GM19468 (cell line): ENCODE results near the gene OR13F1.
"Not testable (repeated sequence)": the region's sequence is repeated elsewhere in the genome, so short reads cannot be mapped to it uniquely, and the experiment has no call there.

Experiments
- ATAC-seq: cut with Tn5 transposase; IDR thresholded peaks from one replicate; pipeline ENCODE4 v1.9.1; 2021; ENCODE audit warnings: mild to moderate bottlenecking, moderate library complexity, moderate number of reproducible peaks; ENCODE audit not compliant: unreplicated experiment; ENCODE audit errors: extremely low read depth

OR13F1 gene, protein sequence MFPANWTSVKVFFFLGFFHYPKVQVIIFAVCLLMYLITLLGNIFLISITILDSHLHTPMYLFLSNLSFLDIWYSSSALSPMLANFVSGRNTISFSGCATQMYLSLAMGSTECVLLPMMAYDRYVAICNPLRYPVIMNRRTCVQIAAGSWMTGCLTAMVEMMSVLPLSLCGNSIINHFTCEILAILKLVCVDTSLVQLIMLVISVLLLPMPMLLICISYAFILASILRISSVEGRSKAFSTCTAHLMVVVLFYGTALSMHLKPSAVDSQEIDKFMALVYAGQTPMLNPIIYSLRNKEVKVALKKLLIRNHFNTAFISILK

GRCh38 chr9:104503963-104504362 lies at the start of gene OR13F1:
OR13F1 (plus strand) TSS chr9:104504263; CDS start chr9:104504263, 0 bp downstream.
- no peak for ATAC-seq

GRCh38 chr9:104456831-104457230 lies 47.2 kb upstream of the OR13F1 start:
- no peak for ATAC-seq

GRCh38 chr9:104463864-104464263 lies 40.2 kb upstream of the OR13F1 start:
- ATAC-seq: no peak

DNA sequence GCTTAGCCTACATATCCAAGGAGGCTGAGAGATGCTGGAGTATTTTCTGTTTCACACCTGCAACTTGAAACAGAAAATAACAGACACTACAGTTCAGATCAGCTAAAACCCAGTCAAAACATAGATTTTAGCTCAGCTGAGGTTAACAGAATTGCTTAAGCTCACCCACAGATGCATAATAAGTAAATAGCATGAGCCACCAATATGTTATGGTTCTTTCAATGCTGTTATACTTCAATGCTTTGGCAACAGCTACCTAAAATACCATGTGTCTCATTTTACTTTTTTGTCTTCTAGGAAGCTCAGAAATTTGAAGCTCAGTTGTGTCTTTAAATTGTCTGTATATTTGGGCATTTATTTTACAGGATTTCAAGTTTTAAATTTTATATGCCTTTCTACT lies 35.8 kb upstream of the OR13F1 start:
- no peak for ATAC-seq

GRCh38 chr9:104482921-104483570 lies 21.0 kb upstream of the OR13F1 start:
- no peak for ATAC-seq

DNA sequence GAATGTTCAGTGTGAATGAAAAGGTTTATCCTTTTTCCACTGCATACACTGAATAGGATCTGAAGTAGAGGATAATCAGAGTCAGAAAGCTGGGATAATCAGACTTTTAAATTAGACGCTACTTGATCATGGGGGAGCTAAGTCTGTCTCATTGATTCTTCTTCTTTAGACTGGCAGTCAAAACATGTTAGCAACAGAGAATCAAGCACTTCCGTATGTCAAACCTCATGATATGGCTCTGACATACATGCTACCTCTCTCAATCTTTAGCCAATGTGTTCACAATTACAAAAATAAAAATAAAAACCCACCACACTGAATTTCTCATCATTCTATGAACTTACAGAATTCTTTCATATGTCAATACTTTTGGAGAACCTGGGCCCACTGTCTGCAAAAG lies 19.0 kb upstream of the OR13F1 start:
- no peak for ATAC-seq

- ATAC-seq: no peak
Measured at GRCh38 chr9:104494808-104495207, 9.3 kb upstream of the OR13F1 start.

DNA sequence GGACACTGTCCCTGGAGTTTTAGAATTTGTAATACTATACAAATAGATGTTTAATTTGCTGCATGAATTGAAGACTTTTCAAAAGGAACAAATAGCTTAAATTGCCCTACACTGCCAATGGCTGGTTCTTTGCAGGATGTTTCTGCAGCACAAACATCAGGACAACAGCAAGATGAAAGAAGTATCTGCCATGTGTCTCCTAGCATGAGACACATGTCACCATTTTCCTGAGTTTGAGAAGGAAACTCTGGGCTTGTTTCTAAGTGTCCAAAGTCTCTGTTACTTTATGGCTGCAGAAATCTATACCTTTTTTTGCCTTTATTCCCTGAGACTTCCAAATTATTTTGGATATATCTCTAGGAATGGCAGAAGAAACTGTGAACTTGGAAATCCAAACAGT lies 623 bp upstream of the OR13F1 start:
- no peak for ATAC-seq

GRCh38 chr9:104506565-104506964 lies 2.5 kb downstream of the OR13F1 start:
- no peak for ATAC-seq

DNA sequence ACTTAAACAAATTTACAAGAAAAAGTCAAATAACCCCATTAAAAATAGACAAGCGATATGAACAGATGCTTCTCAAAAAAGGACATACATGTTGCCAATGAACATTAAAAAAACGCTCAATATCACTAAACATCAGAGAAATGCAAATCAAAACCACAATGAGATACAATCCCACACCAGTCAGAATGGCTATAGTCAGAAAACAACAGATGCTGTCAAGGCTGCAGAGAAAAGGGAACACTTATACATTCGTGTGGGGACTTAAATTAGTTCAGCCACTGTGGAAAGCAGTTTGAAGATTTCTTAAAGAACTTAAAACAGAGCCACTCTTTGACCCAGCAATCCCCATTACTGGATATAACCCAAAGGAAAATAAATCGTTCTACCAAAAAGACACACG lies 10.8 kb downstream of the OR13F1 start:
- no peak for ATAC-seq

DNA sequence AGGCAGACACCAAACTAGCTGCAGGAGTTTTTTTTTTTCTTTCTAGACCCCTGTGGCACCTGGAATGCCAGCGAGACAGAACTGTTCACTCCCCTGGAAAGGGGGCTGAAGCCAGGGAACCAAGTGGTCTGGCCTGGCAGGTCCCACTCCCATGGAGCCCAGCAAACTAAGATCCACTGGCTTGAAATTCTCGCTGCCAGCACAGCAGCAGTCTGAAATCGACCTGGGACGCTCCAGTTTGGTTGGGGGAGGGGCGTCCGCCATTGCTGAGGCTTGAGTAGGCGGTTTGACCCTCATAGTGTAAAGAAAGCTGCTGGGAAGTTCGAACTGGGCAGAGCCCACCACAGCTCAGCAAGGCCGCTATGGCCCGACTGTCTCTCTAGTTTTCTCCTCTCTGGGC lies 16.2 kb downstream of the OR13F1 start:
- not testable (repeated sequence) for ATAC-seq

GRCh38 chr9:104527109-104527508 lies 23.0 kb downstream of the OR13F1 start, which contains the start of gene OR13C4:
OR13C4 (minus strand) TSS chr9:104527209; CDS start chr9:104527209, 0 bp downstream.
- ATAC-seq: no peak

- no peak for ATAC-seq
Measured at GRCh38 chr9:104536756-104537155, 32.7 kb downstream of the OR13F1 start, which contains the start of gene OR13C3. OR13C3 (minus strand) TSS chr9:104536856; CDS start chr9:104536723, 133 bp downstream.

GRCh38 chr9:104539275-104539674 lies 35.2 kb downstream of the OR13F1 start:
- ATAC-seq: no peak

GRCh38 chr9:104544644-104545043 lies 40.6 kb downstream of the OR13F1 start:
- ATAC-seq: no peak

- no peak for ATAC-seq
Measured at GRCh38 chr9:104553261-104553660, 49.2 kb downstream of the OR13F1 start.
